Astrocyte of the spinal cord (primary cell): ENCODE results near the gene C19orf53.

Experiments
- DNase-seq: peaks from one replicate; pipeline ENCODE4 v3.0.0; 2011; ENCODE audit warnings: low read depth, low spot score
- H3K4me3 ChIP-seq: 2 replicates; pipeline ENCODE4 v1.5.1; 2011; ENCODE audit warnings: low read depth, mild to moderate bottlenecking, low read length, moderate library complexity
- in situ Hi-C: cut with HindIII; loops from 2 replicates; pipeline ENCODE4 v1.10.0; 2017; ENCODE audit warnings: low sequenced_read_pairs
- TF ChIP-seq, protein P1 (sequence below): IDR thresholded peaks from 2 replicates; pipeline ENCODE4 v1.5.1; 2012; ENCODE audit warnings: low read depth, mild to moderate bottlenecking, low read length, inconsistent platforms

The C19orf53 gene

DNA sequence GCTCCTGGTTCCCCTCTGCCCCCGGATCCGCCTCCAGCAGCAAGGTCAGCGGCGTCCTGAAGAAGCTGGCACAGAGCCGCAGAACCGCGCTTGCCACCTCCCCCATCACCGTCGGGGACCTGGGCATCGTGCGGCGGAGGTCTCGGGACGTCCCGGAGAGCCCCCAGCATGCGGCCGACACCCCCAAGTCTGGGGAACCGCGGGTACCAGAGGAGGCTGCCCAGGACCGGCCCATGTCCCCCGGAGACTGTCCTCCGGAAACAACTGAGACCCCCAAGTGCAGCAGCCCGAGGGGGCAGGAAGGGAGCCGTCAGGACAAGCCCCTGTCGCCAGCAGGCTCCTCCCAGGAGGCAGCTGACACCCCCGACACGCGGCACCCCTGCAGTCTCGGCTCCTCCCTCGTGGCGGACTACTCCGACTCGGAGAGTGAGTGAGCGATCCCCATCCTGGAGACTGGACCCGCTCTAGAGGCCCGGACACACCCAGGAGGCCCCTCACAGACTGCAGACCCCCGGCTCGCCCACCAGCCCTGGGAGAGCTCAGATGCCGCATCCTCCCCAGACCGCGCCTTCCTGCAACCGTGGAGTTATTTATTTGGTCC lies 11.5 kb upstream of the C19orf53 start:
- TF ChIP-seq, protein P1, sequence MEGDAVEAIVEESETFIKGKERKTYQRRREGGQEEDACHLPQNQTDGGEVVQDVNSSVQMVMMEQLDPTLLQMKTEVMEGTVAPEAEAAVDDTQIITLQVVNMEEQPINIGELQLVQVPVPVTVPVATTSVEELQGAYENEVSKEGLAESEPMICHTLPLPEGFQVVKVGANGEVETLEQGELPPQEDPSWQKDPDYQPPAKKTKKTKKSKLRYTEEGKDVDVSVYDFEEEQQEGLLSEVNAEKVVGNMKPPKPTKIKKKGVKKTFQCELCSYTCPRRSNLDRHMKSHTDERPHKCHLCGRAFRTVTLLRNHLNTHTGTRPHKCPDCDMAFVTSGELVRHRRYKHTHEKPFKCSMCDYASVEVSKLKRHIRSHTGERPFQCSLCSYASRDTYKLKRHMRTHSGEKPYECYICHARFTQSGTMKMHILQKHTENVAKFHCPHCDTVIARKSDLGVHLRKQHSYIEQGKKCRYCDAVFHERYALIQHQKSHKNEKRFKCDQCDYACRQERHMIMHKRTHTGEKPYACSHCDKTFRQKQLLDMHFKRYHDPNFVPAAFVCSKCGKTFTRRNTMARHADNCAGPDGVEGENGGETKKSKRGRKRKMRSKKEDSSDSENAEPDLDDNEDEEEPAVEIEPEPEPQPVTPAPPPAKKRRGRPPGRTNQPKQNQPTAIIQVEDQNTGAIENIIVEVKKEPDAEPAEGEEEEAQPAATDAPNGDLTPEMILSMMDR: no peak
- DNase-seq: no peak
- in situ Hi-C loops: no loop called here
- H3K4me3 ChIP-seq: no peak overlapping the region

- no peak overlapping the region for H3K4me3 ChIP-seq
- no peak for DNase-seq
- TF ChIP-seq, protein P1: no peak
- in situ Hi-C loops: no loop called here
These were observed 11.0 kb upstream of the C19orf53 start for GRCh38 chr19:13763265-13763664.

DNA sequence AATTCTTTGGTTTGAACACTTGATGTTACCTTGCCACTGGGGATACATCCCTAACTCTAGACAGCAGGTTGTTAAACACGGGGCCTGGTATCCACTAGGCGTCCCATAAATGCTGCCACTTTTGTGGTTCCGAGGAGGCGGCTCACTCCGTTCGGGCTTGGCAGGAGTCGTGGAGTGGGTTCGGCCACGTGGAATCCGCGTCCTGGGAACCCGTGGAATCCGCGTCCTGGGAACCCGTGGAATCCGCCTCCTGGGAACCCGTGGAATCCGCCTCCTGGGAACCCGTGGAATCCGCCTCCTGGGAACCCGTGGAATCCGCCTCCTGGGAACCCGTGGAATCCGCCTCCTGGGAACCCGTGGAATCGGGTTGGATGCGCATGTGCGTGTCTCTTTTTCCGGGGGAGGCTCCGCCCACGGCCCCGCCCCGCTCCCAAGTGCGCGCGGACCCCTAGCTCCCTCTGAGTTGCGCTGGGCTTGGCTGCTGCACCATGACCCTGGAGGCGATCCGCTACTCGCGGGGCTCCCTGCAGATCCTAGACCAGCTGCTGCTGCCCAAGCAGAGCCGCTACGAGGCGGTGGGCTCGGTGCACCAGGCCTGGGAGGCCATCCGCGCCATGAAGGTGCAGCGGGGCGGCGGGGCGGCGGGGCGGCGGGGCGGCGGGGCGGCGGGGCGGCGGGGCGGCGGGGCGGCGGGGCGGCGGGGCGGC lies 10.0 kb upstream of the C19orf53 start, which contains the start of gene MRI1:
Gene MRI1, plus strand, starts transcription at position 422 of the 707 bp plus-strand sequence. Its CDS starts 67 bp downstream, at position 489.
- in situ Hi-C loops: no loop called here
- peak; percentile 63 for DNase-seq

GRCh38 chr19:13764821-13765394 lies 9.3 kb upstream of the C19orf53 start:
- H3K4me3 ChIP-seq: peak overlapping the region; percentile 72
- DNase-seq: no peak
- TF ChIP-seq, protein P1: no peak
- in situ Hi-C loops: no loop called here

More for the DNA sequence above, 10.0 kb upstream of the C19orf53 start, which contains the start of gene MRI1:
- peak within 1 kb of the TSS; percentile 72 for H3K4me3 ChIP-seq
- TF ChIP-seq, protein P1: no peak

DNA sequence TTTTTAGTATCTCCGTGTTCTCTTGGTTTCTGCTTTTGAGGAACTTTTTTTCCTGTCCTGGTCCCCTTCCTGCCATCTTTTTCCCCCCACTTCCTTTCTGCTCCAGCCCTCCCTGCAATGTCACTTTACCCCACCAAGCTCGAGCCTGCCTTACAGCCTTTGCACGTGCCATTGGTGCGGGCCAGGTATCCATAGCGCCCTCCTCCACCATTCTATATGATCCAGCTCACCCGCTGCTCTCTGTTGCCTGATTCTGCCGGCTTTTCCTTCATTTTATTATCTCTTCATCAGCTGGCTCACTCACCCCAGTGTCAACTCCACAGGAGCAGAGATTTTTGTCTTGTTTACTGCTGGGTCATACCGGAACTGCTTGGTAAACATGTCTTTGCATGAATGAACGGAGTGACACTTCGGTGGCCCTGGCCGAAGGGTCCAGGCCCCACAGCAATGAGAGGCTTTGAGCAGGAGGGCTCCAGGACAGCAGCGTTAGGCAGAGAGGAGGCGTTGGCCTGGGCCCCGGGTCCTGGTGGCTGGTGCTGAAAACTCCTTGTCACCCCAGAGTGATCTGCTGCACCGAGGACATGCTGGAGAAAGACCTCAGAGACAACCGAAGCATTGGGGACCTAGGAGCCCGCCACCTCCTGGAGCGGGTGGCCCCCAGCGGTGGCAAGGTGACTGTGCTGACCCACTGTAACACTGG lies 8.7 kb upstream of the C19orf53 start:
- H3K4me3 ChIP-seq: peak overlapping the region; percentile 72
- no peak for DNase-seq
- TF ChIP-seq, protein P1: no peak
- in situ Hi-C loops: no loop called here

DNA sequence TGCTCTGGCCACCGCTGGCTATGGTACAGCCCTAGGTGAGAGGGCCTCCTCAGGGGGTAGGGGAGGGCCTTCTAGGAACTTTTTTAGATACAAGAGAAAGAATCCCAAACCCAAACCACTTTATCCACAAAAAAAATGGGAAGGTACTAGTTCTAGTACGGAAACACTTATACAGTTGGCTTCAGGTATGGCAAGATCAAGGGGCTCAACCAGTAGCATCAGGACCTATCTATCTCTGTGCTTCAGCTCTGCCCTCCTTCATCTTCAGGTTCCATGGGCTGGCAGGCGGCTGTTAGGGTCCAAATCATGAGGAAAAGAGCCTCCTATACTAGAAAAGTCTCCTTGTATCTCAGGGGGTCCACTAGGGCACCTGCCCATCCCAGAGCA lies 8.2 kb upstream of the C19orf53 start:
- DNase-seq: no peak
- in situ Hi-C loops: no loop called here
- TF ChIP-seq, protein P1: no peak
- H3K4me3 ChIP-seq: no peak overlapping the region
